PC-3 (cell line): ENCODE measurements around the gene PCSK1.
A peak's percentile ranks its signal among the peaks of the same experiment; 100 is the strongest.

ENCODE experiments used
- CTCF ChIP-seq: fragments of 300-600 bp; sonication (generic); conservative IDR thresholded peaks from 2 replicates; pipeline ENCODE4 v1.5.1; 2017; ENCODE audit warnings: antibody characterized with exemption, low read depth, mild to moderate bottlenecking, low read length
- EZH2 ChIP-seq: fragments of 300-600 bp; sonication (generic); IDR thresholded peaks from one replicate; pipeline ENCODE4 v1.6.1; 2017; ENCODE audit warnings: antibody characterized with exemption, mild to moderate bottlenecking, low read length; ENCODE audit not compliant: unreplicated experiment
- EZH2phosphoT487 ChIP-seq: fragments of 300-600 bp; sonication (generic); IDR thresholded peaks from 2 replicates; pipeline ENCODE4 v1.6.1; 2018; ENCODE audit warnings: mild to moderate bottlenecking, antibody characterized with exemption, low read length, borderline replicate concordance

GRCh38 chr5:96439477-96440184 lies 6.6 kb upstream of the PCSK1 start:
- TF ChIP-seq CTCF (peak; percentile 40; the same call in 1 of the 2 replicates), EZH2 (no peak), EZH2phosphoT487 (no peak)
